ENCODE data around the gene ZDHHC23. TPM values are rescaled to one million over a fixed set of nuclear protein-coding genes. Genes with fewer than 3 reads are reported as not detected.
A peak's percentile ranks its signal among the peaks of the same experiment; 100 is the strongest.

The ZDHHC23 gene
- polyA plus RNA-seq, 4 donors = 3.8 to 9.6 (median 6.0) TPM

DNA sequence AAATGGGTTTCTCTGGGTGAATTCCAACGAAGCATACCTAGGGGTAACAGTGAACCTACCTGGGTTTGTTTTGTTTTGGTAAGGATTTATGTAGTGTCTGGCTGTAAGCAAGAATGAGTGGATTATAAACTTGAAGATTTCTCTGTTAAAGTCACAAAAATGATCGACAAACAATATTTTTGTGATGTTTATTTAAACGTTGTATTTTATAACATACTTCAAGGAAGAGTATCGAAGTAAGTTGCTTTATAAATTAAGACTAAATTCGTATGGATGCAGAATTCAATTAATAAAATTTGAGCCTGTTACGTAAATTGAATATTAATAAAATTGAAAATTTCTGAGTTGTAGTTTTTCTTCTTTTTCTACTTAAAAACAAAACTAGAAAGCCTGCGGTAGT, 982 bp upstream of the ZDHHC23 start:
- no peak for DNase-seq
- Histone ChIP-seq H3K4me3 (ENCODE audit: low read depth in 1 of 3, low read length in 3 of 3) (peak overlapping the region in 2 of 3 donors; percentile 74 to 76), H3K4me1 (ENCODE audit: control insufficient read depth in 3 of 3, insufficient read depth in 2 of 3, low read depth in 1 of 3, low read length in 2 of 3) (peaks cover 0 to 2% (median 0%) of the 10 kb centered on the region in 3 donors), H3K27me3 (ENCODE audit: control insufficient read depth in 3 of 3, insufficient read depth in 3 of 3, low read length in 3 of 3) (no peaks in the 10 kb centered on the region), H3K36me3 (ENCODE audit: control insufficient read depth in 3 of 3, insufficient read depth in 2 of 3, low read depth in 1 of 3, low read length in 3 of 3) (no peaks in the 10 kb centered on the region), H3K27ac (ENCODE audit: low read depth in 1 of 3, low read length in 2 of 3) (peak overlapping the region in 2 of 3 donors; percentile 79 to 81), H3K9me3 (ENCODE audit: control insufficient read depth in 2 of 2, insufficient read depth in 1 of 2, low read depth in 1 of 2, low read length in 1 of 2) (no peaks in the 10 kb centered on the region)
- 74 to 80% (median 74%) methylated on average over 7 of the region's 7 CpGs for WGBS, 3 donors
- FAIRE-seq = no peak

GRCh38 chr3:113948015-113948917, 453 bp downstream of the ZDHHC23 start:
- Histone ChIP-seq H3K4me1 (ENCODE audit: control insufficient read depth in 3 of 3, insufficient read depth in 2 of 3, low read depth in 1 of 3, low read length in 2 of 3) (peaks cover 0 to 2% (median 0%) of the 10 kb centered on the region in 3 donors), H3K27ac (ENCODE audit: low read depth in 1 of 3, low read length in 2 of 3) (peak overlapping the region; percentile 59 to 76 (median 62)), H3K36me3 (ENCODE audit: control insufficient read depth in 3 of 3, insufficient read depth in 2 of 3, low read depth in 1 of 3, low read length in 3 of 3) (no peaks in the 10 kb centered on the region), H3K27me3 (ENCODE audit: control insufficient read depth in 3 of 3, insufficient read depth in 3 of 3, low read length in 3 of 3) (no peaks in the 10 kb centered on the region), H3K4me3 (ENCODE audit: low read depth in 1 of 3, low read length in 3 of 3) (peak overlapping the region; percentile 64 to 84 (median 74)), H3K9me3 (ENCODE audit: control insufficient read depth in 2 of 2, insufficient read depth in 1 of 2, low read depth in 1 of 2, low read length in 1 of 2) (peaks cover 0 to 5% of the 10 kb centered on the region in 2 donors)
- WGBS, 3 donors = 1 to 2% (median 2%) methylated on average over 53 to 65 of the region's 65 CpGs
- peak; percentile 59 to 74 for DNase-seq
- FAIRE-seq = no peak

GRCh38 chr3:113952921-113953320, 5.1 kb downstream of the ZDHHC23 start:
- Histone ChIP-seq H3K27me3 (ENCODE audit: control insufficient read depth in 3 of 3, insufficient read depth in 3 of 3, low read length in 3 of 3) (no peaks in the 10 kb centered on the region), H3K36me3 (ENCODE audit: control insufficient read depth in 3 of 3, insufficient read depth in 2 of 3, low read depth in 1 of 3, low read length in 3 of 3) (peaks cover 0 to 18% (median 14%) of the 10 kb centered on the region in 3 donors), H3K9me3 (ENCODE audit: control insufficient read depth in 2 of 2, insufficient read depth in 1 of 2, low read depth in 1 of 2, low read length in 1 of 2) (peaks cover 0 to 5% of the 10 kb centered on the region in 2 donors), H3K27ac (ENCODE audit: low read depth in 1 of 3, low read length in 2 of 3) (no peak overlapping the region), H3K4me1 (ENCODE audit: control insufficient read depth in 3 of 3, insufficient read depth in 2 of 3, low read depth in 1 of 3, low read length in 2 of 3) (peaks cover 0 to 2% (median 0%) of the 10 kb centered on the region in 3 donors), H3K4me3 (ENCODE audit: low read depth in 1 of 3, low read length in 3 of 3) (no peak overlapping the region)
- no peak for DNase-seq
- no peak for FAIRE-seq

- H3K4me1 ChIP-seq (ENCODE audit: control insufficient read depth in 3 of 3, insufficient read depth in 2 of 3, low read depth in 1 of 3, low read length in 2 of 3) = peaks cover 0 to 2% (median 0%) of the 10 kb centered on the region in 3 donors
- no peak overlapping the region for H3K27ac ChIP-seq (ENCODE audit: low read depth in 1 of 3, low read length in 2 of 3)
- 75 to 91% (median 84%) methylated on average over 7 of the region's 7 CpGs for WGBS, 3 donors
- H3K9me3 ChIP-seq (ENCODE audit: control insufficient read depth in 2 of 2, insufficient read depth in 1 of 2, low read depth in 1 of 2, low read length in 1 of 2) = peaks cover 0 to 5% of the 10 kb centered on the region in 2 donors
- no peak overlapping the region for H3K4me3 ChIP-seq (ENCODE audit: low read depth in 1 of 3, low read length in 3 of 3)
- DNase-seq (no peak), FAIRE-seq (no peak)
- H3K36me3 ChIP-seq (ENCODE audit: control insufficient read depth in 3 of 3, insufficient read depth in 2 of 3, low read depth in 1 of 3, low read length in 3 of 3) = peaks cover 0 to 19% (median 18%) of the 10 kb centered on the region in 3 donors
- no peaks in the 10 kb centered on the region for H3K27me3 ChIP-seq (ENCODE audit: control insufficient read depth in 3 of 3, insufficient read depth in 3 of 3, low read length in 3 of 3)
Observed at GRCh38 chr3:113953677-113954076, 5.9 kb downstream of the ZDHHC23 start.

DNA sequence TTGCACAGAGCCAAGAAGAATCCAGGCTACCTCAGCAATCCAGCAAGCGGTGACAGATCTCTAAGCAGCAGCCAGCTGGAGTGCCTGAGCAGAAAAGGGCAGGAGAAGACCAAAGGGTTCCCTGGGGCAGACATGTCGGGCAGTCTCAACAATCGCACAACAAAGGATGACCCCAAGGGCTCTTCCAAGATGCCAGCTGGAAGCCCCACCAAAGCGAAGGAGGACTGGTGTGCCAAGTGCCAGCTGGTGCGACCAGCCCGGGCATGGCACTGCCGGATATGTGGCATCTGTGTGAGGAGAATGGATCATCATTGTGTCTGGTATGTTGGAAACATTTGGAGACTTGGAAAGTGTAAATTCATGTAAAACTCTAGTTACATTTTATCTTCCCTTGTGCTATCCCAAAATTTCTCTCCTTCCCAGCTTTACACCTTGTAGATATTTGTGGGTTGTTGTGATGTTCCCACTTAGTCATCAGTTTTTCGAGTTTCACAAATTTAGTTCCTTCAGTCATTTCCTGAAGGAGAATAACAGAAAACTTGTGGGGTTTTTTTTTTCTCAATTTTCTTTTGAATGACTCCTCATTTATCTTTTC, 6.4 kb downstream of the ZDHHC23 start:
- no peak for FAIRE-seq
- 87 to 94% (median 92%) methylated on average over 8 of the region's 8 CpGs for WGBS, 3 donors
- H3K9me3 ChIP-seq (ENCODE audit: control insufficient read depth in 2 of 2, insufficient read depth in 1 of 2, low read depth in 1 of 2, low read length in 1 of 2) = peaks cover 0 to 5% of the 10 kb centered on the region in 2 donors

DNA sequence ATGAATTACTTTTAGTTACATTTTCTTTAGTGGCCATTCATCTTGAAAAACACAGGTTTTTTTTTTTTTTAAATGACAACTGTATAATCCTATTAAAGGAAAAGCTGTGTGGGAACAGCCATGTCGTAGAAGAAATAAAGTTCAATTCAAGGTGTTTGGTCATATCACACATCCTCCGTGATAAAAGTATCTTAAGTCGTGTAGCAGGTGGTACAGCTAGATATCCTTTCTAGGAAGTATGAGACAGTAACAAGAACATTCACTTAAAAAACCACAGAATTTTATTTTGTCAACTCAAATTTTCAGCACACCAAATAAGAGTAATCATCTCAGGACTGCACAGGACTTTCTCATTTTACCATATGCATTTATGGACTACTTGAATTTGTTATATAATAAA, 16.1 kb downstream of the ZDHHC23 start:
- no peak overlapping the region for H3K4me3 ChIP-seq (ENCODE audit: low read depth in 1 of 3, low read length in 3 of 3)
- no peak overlapping the region for H3K27ac ChIP-seq (ENCODE audit: low read depth in 1 of 3, low read length in 2 of 3)
- DNase-seq (no peak), FAIRE-seq (no peak)
- H3K27me3 ChIP-seq (ENCODE audit: control insufficient read depth in 3 of 3, insufficient read depth in 3 of 3, low read length in 3 of 3) = no peaks in the 10 kb centered on the region
- 80 to 83% (median 81%) methylated on average over 3 of the region's 3 CpGs for WGBS, 3 donors
- H3K36me3 ChIP-seq (ENCODE audit: control insufficient read depth in 3 of 3, insufficient read depth in 2 of 3, low read depth in 1 of 3, low read length in 3 of 3) = peaks cover 0 to 5% (median 4%) of the 10 kb centered on the region in 3 donors
- no peaks in the 10 kb centered on the region for H3K4me1 ChIP-seq (ENCODE audit: control insufficient read depth in 3 of 3, insufficient read depth in 2 of 3, low read depth in 1 of 3, low read length in 2 of 3)
- no peaks in the 10 kb centered on the region for H3K9me3 ChIP-seq (ENCODE audit: control insufficient read depth in 2 of 2, insufficient read depth in 1 of 2, low read depth in 1 of 2, low read length in 1 of 2)

More for the DNA sequence above, 6.4 kb downstream of the ZDHHC23 start:
- Histone ChIP-seq H3K4me1 (ENCODE audit: control insufficient read depth in 3 of 3, insufficient read depth in 2 of 3, low read depth in 1 of 3, low read length in 2 of 3) (peaks cover 0 to 1% (median 0%) of the 10 kb centered on the region in 3 donors), H3K36me3 (ENCODE audit: control insufficient read depth in 3 of 3, insufficient read depth in 2 of 3, low read depth in 1 of 3, low read length in 3 of 3) (peaks cover 0 to 21% (median 18%) of the 10 kb centered on the region in 3 donors), H3K4me3 (ENCODE audit: low read depth in 1 of 3, low read length in 3 of 3) (no peak overlapping the region), H3K27ac (ENCODE audit: low read depth in 1 of 3, low read length in 2 of 3) (no peak overlapping the region), H3K27me3 (ENCODE audit: control insufficient read depth in 3 of 3, insufficient read depth in 3 of 3, low read length in 3 of 3) (no peaks in the 10 kb centered on the region)
- no peak for DNase-seq

GRCh38 chr3:113966172-113966571, 18.4 kb downstream of the ZDHHC23 start:
- no peaks in the 10 kb centered on the region for H3K27me3 ChIP-seq (ENCODE audit: control insufficient read depth in 3 of 3, insufficient read depth in 3 of 3, low read length in 3 of 3)
- no peaks in the 10 kb centered on the region for H3K4me1 ChIP-seq (ENCODE audit: control insufficient read depth in 3 of 3, insufficient read depth in 2 of 3, low read depth in 1 of 3, low read length in 2 of 3)
- no peak overlapping the region for H3K4me3 ChIP-seq (ENCODE audit: low read depth in 1 of 3, low read length in 3 of 3)
- peaks cover 0 to 3% (median 0%) of the 10 kb centered on the region in 3 donors for H3K36me3 ChIP-seq (ENCODE audit: control insufficient read depth in 3 of 3, insufficient read depth in 2 of 3, low read depth in 1 of 3, low read length in 3 of 3)
- FAIRE-seq (no peak), DNase-seq (no peak)
- 78 to 84% (median 84%) methylated on average over 2 of the region's 2 CpGs for WGBS, 3 donors
- peaks cover 0 to 2% of the 10 kb centered on the region in 2 donors for H3K9me3 ChIP-seq (ENCODE audit: control insufficient read depth in 2 of 2, insufficient read depth in 1 of 2, low read depth in 1 of 2, low read length in 1 of 2)
- H3K27ac ChIP-seq (ENCODE audit: low read depth in 1 of 3, low read length in 2 of 3) = no peak overlapping the region

GRCh38 chr3:113968986-113969385, 21.2 kb downstream of the ZDHHC23 start:
- 70 to 93% (median 91%) methylated on average over 2 of the region's 2 CpGs for WGBS, 3 donors
- H3K9me3 ChIP-seq (ENCODE audit: control insufficient read depth in 2 of 2, insufficient read depth in 1 of 2, low read depth in 1 of 2, low read length in 1 of 2) = peaks cover 0 to 2% of the 10 kb centered on the region in 2 donors
- no peak overlapping the region for H3K4me3 ChIP-seq (ENCODE audit: low read depth in 1 of 3, low read length in 3 of 3)
- DNase-seq = no peak
- peaks cover 0 to 3% (median 0%) of the 10 kb centered on the region in 3 donors for H3K36me3 ChIP-seq (ENCODE audit: control insufficient read depth in 3 of 3, insufficient read depth in 2 of 3, low read depth in 1 of 3, low read length in 3 of 3)
- FAIRE-seq = no peak
- no peak overlapping the region for H3K27ac ChIP-seq (ENCODE audit: low read depth in 1 of 3, low read length in 2 of 3)
- H3K4me1 ChIP-seq (ENCODE audit: control insufficient read depth in 3 of 3, insufficient read depth in 2 of 3, low read depth in 1 of 3, low read length in 2 of 3) = no peaks in the 10 kb centered on the region
- H3K27me3 ChIP-seq (ENCODE audit: control insufficient read depth in 3 of 3, insufficient read depth in 3 of 3, low read length in 3 of 3) = no peaks in the 10 kb centered on the region
